Mesothelial cell of epicardium (in vitro differentiated cells): ENCODE measurements around the gene EFCAB8. TPM values are rescaled to one million over a fixed set of nuclear protein-coding genes. Genes with fewer than 3 reads are reported as not detected.
A peak's percentile ranks its signal among the peaks of the same experiment; 100 is the strongest.

Experiments
- DNase-seq, 2 experiments: peaks; one replicate each; pipeline ENCODE4 v3.0.0; 2021; ENCODE audit warnings: low spot score in 2 of 2; ENCODE audit not compliant: unreplicated experiment in 2 of 2
- H3K27ac Mint-ChIP-seq: 2 replicates; pipeline ENCODE4 v1.8.0; 2021; ENCODE audit warnings: mixed read lengths
- H3K27me3 Mint-ChIP-seq: 2 replicates; pipeline ENCODE4 v1.8.0; 2021; ENCODE audit warnings: low read depth, mixed read lengths
- H3K36me3 Mint-ChIP-seq: 2 replicates; pipeline ENCODE4 v1.8.0; 2021; ENCODE audit warnings: mixed read lengths
- H3K4me1 Mint-ChIP-seq: 2 replicates; pipeline ENCODE4 v1.8.0; 2021; ENCODE audit warnings: mixed read lengths
- H3K4me3 Mint-ChIP-seq: 2 replicates; pipeline ENCODE4 v1.8.0; 2021; ENCODE audit warnings: mild to moderate bottlenecking, moderate library complexity, mixed read lengths
- H3K9me3 Mint-ChIP-seq: 2 replicates; pipeline ENCODE4 v1.8.0; 2021; ENCODE audit warnings: mixed read lengths
- CTCF ChIP-seq: fragments of 200-600 bp; sonication (generic); IDR thresholded peaks from one replicate; pipeline ENCODE4 v1.5.0; 2021; ENCODE audit warnings: antibody characterized with exemption; ENCODE audit not compliant: unreplicated experiment
- total RNA-seq: library from RNA; stranded (reverse); gene quantifications from 3 replicates; pipeline ENCODE4 v1.2.1, GENCODE V29; 2021

Gene EFCAB8
- total RNA-seq, 1 donor from 2014 or later = 0.47 TPM

GRCh38 chr20:32968478-32969241 is 109.9 kb downstream of the EFCAB8 start:
- Mint-ChIP-seq H3K27ac (no peak overlapping the region), H3K27me3 (peaks cover 3% of the 10 kb centered on the region)

GRCh38 chr20:32969356-32970114 is 110.8 kb downstream of the EFCAB8 start:
- Mint-ChIP-seq H3K27ac (no peak overlapping the region), H3K36me3 (no peaks in the 10 kb centered on the region), H3K4me1 (peaks cover 3% of the 10 kb centered on the region), H3K27me3 (no peaks in the 10 kb centered on the region), H3K4me3 (no peak overlapping the region), H3K9me3 (no peaks in the 10 kb centered on the region)
- no peak for TF ChIP-seq CTCF
- DNase-seq = peak in 1 of 2 experiments; percentile 29

More at GRCh38 chr20:32968478-32969241, 109.9 kb downstream of the EFCAB8 start:
- H3K4me3 Mint-ChIP-seq = no peak overlapping the region
- peak in 1 of 2 experiments; percentile 33 for DNase-seq
- peaks cover 3% of the 10 kb centered on the region for H3K4me1 Mint-ChIP-seq
- H3K9me3 Mint-ChIP-seq = no peaks in the 10 kb centered on the region
- no peaks in the 10 kb centered on the region for H3K36me3 Mint-ChIP-seq
- TF ChIP-seq CTCF = no peak

GRCh38 chr20:32970115-32970972 is 111.6 kb downstream of the EFCAB8 start:
- peaks cover 6% of the 10 kb centered on the region for H3K4me1 Mint-ChIP-seq
- no peaks in the 10 kb centered on the region for H3K27me3 Mint-ChIP-seq
- no peak overlapping the region for H3K4me3 Mint-ChIP-seq
- no peak for TF ChIP-seq CTCF
- no peaks in the 10 kb centered on the region for H3K36me3 Mint-ChIP-seq
- H3K27ac Mint-ChIP-seq = no peak overlapping the region
- DNase-seq = peak in 1 of 2 experiments; percentile 29
- no peaks in the 10 kb centered on the region for H3K9me3 Mint-ChIP-seq

GRCh38 chr20:32970973-32971300 is 112.2 kb downstream of the EFCAB8 start:
- Mint-ChIP-seq H3K27ac (no peak overlapping the region), H3K36me3 (no peaks in the 10 kb centered on the region), H3K9me3 (no peaks in the 10 kb centered on the region), H3K27me3 (no peaks in the 10 kb centered on the region), H3K4me1 (peaks cover 8% of the 10 kb centered on the region), H3K4me3 (no peak overlapping the region)
- no peak for TF ChIP-seq CTCF
- peak in 1 of 2 experiments; percentile 29 for DNase-seq

- Mint-ChIP-seq H3K4me1 (peaks cover 11% of the 10 kb centered on the region), H3K27me3 (no peaks in the 10 kb centered on the region), H3K9me3 (no peaks in the 10 kb centered on the region), H3K27ac (no peak overlapping the region), H3K36me3 (no peaks in the 10 kb centered on the region), H3K4me3 (no peak overlapping the region)
- TF ChIP-seq CTCF = no peak
- DNase-seq = peak in 1 of 2 experiments; percentile 31
Observed at GRCh38 chr20:32971703-32972161, 113.0 kb downstream of the EFCAB8 start.
